NCI-H2171 (cell line): Measurements from ENCODE around the gene TRIM47.
A peak's percentile ranks its signal among the peaks of the same experiment; 100 is the strongest.

Source experiments
- DNase-seq: peaks from one replicate; lab custom pipeline; 2025; lab: John Stamatoyannopoulos, UW

Gene TRIM47

GRCh38 chr17:75908201-75908600, 29.8 kb upstream of the TRIM47 start:
- no peak for DNase-seq

DNA sequence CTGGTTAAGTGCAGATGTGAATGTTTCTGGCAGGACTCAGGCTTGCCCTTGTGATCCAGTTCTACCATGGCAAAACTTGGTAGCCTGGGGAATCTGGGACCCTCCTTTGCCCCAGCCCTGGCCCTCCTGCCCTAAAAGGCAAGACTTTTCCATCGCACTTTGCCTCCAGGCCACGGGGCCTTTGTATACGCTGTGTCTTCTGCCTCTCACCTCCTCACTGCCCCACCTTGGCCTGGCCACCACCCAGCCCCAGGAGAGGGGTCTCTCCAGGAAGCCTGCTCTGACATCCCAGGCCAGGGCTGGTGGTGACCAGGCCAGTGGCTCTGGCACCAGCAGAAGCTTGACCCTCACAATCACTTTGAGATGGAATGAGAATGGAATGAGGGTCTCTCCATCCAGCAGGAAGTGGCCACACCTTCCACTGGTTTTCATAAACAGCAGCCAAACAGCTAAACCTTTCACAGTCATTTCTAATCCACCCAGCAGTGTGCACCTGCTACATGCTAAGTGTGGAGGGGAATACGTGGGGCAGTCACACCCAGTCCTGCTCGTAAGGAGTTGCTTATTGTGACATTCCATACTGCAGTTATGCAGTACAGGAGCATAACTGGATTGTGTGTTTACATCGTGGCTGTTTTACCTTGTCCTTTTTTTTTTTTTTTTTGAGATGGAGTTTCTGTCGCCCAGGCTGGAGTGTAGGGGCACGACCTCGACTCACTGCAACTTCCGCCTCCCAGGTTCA, 27.9 kb upstream of the TRIM47 start:
- DNase-seq, result no peak

GRCh38 chr17:75904749-75905521, 26.6 kb upstream of the TRIM47 start, which contains the start of gene MRPL38:
TSS of gene MRPL38 (minus strand) at chr17:75904884. CDS start at chr17:75904875, 9 bp downstream.
- DNase-seq, result peak; percentile 94

DNA sequence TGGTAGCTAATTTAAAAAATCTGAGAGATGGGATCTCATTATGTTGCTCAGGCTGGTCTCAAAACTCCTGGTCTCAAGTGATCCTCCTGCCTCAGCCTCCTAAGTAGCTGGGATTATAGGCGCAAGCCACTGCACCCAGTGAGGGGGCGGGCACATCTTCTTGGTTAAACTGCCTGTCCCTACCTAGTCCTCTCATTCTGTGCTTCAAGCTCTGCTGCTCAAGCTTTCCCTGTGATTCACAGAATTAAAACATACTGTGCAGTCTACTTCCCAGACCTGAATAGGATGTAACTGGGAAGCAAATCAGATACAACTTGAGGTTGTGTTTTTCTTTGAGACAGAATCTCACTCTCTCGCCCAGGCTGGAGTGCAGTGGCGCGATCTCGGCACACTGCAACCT, 24.0 kb upstream of the TRIM47 start:
- no peak for DNase-seq

DNA sequence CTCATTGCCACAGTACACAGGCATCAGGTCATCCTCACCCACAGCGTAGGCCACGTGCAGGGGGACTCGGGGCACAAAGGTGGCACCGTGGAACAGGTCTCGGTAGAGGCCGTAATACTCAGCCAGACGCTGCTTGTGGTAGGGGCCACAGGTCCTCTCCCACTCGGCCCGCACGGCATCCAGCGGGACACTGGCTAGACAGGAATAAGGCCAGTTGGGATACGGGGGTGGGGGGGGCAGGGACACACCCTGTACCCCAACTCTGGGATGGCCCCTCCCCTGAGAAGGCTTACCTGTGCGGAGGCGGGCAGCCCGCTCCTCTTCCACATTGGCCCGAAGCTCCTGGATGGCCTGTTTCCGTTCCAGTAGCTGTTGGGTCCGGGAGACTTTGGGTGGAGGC, 23.3 kb upstream of the TRIM47 start:
- no peak for DNase-seq

- no peak for DNase-seq
Measured at GRCh38 chr17:75900691-75901533, 22.5 kb upstream of the TRIM47 start.

- DNase-seq, result no peak
Measured at GRCh38 chr17:75899767-75900468, 21.5 kb upstream of the TRIM47 start.

- no peak for DNase-seq
Measured at GRCh38 chr17:75899353-75899752, 21.0 kb upstream of the TRIM47 start.

- DNase-seq, result no peak
Measured at GRCh38 chr17:75898791-75899190, 20.4 kb upstream of the TRIM47 start.

DNA sequence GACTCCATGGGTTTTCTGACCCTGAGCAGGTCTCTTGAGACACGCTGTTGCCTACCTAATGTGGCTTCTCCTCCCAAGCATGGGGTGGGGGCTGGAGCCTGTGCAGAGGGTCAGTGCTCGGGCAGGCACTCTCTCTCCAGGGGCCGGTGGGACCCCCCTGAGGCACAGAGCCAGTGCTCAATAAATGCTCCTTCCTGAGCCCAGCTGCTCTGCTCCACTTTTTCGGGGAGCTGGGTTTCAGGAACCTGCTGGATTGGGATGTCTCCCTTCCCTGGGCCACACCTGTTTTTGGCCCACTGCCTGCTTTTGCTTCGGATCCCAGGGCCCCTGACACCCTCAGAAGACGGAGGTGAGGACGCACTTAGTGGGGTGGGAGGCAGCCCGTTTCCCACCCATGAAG, 19.7 kb upstream of the TRIM47 start:
- no peak for DNase-seq

DNA sequence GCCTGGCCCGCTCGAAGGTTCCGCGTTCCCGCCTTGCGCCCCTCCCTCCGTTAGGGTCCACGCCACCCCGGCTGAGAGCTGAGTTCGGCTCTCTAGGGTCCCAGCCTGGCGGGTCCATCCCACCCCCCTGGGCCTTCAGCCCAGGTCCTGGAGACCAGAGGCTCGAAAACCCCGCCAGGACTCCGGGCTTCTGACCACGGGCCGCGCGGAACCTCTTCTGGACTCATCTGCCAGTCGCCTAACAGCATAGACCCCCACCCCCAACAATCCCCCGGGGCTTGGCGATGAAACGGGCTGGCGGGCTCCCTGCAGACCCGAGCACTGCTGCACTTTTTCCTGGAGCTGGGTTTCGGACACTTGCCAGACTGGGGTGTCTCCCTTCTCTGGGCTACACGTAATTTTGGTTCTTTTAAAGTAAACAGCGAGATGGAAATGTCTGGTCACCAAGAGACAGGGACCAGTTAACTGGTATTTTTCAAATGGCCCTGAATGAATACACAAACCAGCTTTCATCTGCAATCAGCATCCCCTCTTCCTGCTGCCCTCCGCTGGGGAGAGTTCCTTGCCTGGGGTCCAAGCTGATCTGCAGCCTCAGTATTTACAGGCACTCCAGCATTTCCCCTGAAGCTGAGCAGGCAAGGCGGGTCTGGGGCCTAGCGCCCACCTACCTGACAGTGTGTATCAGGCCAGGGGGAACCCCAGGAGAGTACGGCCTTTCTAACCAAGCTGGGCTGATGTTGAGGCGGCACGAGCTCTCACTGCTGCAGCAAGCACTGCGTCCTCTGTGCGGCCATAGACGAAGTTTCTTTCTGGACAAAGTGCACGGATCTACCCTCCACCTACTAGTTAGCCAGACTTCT, 19.0 kb upstream of the TRIM47 start:
- no peak for DNase-seq

GRCh38 chr17:75896415-75897159, 18.2 kb upstream of the TRIM47 start, which contains the start of gene TRIM65:
TSS of gene TRIM65 (minus strand) at chr17:75896951. CDS start at chr17:75896937, 14 bp downstream.
- peak; percentile 70 for DNase-seq

GRCh38 chr17:75895370-75896155, 17.2 kb upstream of the TRIM47 start:
- DNase-seq, result no peak

- no peak for DNase-seq
Measured at GRCh38 chr17:75894049-75894733, 15.8 kb upstream of the TRIM47 start.

- DNase-seq, result no peak
Measured at GRCh38 chr17:75893305-75894048, 15.1 kb upstream of the TRIM47 start.

- no peak for DNase-seq
Measured at GRCh38 chr17:75892556-75893224, 14.3 kb upstream of the TRIM47 start.
